NCI-H345 (cell line): Measurements from ENCODE around the gene CHERP.
"Not testable (repeated sequence)": the region's sequence is repeated elsewhere in the genome, so short reads cannot be mapped to it uniquely, and the experiment has no call there.

Experiments used
- DNase-seq: peaks from one replicate; lab custom pipeline; 2025; lab: John Stamatoyannopoulos, UW

CHERP gene

GRCh38 chr19:16476401-16476800 lies 65.8 kb downstream of the CHERP start:
- no peak for DNase-seq

GRCh38 chr19:16473875-16474392 lies 68.3 kb downstream of the CHERP start:
- DNase-seq = no peak

DNA sequence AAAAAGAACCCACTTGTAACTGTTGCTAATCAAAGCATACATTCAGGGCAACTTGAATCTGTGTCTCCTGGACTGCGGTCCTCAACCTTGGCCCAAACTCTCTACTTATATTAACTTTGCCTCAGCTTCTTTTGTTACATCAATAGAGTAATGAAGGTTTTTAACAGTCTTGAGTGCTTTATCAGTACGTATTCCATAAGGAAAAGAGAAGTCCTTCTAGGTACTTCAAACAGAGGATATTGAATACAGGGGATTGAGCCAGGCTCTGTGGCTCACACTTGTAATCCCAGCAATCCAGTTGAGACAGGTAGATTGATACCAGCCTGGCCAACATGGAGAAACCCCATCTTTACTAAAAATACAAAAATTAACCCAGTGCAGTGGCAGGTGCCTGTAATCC lies 69.2 kb downstream of the CHERP start:
- DNase-seq = no peak

DNA sequence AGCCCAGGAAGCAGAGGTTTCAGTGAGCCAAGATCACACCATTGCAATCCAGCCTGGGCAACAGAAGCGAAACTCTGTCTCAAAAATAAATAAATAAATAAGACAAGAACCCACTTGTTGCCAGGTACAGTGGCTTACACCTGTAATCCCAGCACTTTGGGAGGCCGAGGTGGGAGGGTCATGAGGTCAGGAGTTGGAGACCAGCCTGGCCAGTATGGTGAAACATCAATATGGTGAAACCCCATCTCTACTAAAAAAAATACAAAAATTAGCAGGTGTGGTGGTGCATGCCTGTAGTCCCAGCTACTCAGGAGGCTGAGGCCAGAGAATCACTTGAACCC lies 69.7 kb downstream of the CHERP start:
- DNase-seq = not testable (repeated sequence)

DNA sequence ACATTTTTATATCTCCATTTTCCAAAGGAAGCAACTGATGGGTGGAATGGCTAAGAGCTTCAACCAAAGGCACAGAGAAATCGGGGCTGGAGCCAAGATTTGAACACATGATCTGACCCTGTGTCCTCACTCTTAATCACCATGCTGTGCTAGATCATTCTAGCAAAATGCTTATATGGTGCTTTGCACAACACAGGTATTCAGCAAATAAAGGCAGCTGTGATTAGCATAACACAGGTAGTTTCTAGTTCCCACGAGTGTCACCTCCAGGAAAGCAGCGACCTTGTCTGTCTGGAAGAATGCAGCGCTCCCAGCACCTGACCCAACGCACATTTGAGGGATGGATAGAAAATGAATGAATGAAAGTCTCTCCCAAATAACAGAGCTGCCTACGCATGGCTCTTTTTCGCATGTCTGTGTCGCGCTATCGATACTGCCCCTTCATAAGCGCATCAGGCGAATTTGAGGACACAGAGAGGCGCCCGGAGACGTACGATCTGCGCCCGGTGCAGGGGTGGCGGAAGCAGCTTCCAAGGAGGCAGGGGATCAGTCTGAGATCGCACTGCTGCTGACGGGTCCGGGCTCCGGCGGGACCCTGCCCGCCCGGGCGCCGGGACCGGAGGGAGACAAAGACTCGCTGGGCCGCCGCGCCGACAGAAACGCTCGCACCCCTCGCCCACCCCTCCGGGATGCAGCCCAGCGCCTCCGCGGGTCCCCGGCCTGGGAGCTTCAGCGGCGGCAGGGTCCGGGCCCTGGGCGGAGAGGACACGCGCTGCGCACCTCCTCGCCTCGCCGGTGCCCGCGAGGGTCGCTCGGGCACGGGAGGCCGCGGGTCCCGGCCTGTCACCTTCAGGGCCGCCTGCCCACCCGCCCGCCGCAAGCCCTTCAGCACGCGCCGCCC lies 71.1 kb downstream of the CHERP start:
- no peak for DNase-seq

GRCh38 chr19:16470541-16470910 lies 71.7 kb downstream of the CHERP start:
- no peak for DNase-seq
